ENCODE measurements around the gene S100A4.

GRCh38 chr1:153560771-153561465 is 15.3 kb upstream of the S100A4 start:
- TF ChIP-seq CTCF (conservative IDR thresholded peaks at IDR 0.05 in 1 of 2, IDR thresholded peaks at IDR 0.05 in 1 of 2; ENCODE audit: extremely low read depth in 1 of 2, insufficient read depth in 1 of 2, low read depth in 1 of 2, low read length in 2 of 2): no peak
- no peak for TF ChIP-seq EZH2 (IDR thresholded peaks at IDR 0.05; ENCODE audit: borderline replicate concordance, low read length)
